ENCODE results near the gene TMEM271.

TMEM271 gene

GRCh38 chr4:605702-606425, 29.8 kb upstream of the TMEM271 start:
- no peak for TF ChIP-seq CTCF (IDR thresholded peaks at IDR 0.05; ENCODE audit: low read length)
- no peak for TF ChIP-seq EZH2 (IDR thresholded peaks at IDR 0.05; ENCODE audit: borderline replicate concordance, low read length)
- Histone ChIP-seq H3K79me2 (ENCODE audit: insufficient read depth, low read length) (no peaks in the 10 kb centered on the region), H3K4me3 (ENCODE audit: low read depth, low read length, poor library complexity, severe bottlenecking) (no peak overlapping the region), H3K9me2 (ENCODE audit: low read depth, low read length) (no peaks in the 10 kb centered on the region), H4K20me1 (ENCODE audit: insufficient read depth, low read length) (no peaks in the 10 kb centered on the region), H3K27ac (ENCODE audit: low read depth, low read length, poor library complexity, severe bottlenecking) (no peak overlapping the region), H3K27me3 (ENCODE audit: insufficient read depth, low read length) (no peaks in the 10 kb centered on the region), H3K4me1 (ENCODE audit: insufficient read depth, low read length, severe bottlenecking) (peaks cover 18% of the 10 kb centered on the region), H3K9ac (ENCODE audit: low read length) (no peak overlapping the region), H3K9me3 (ENCODE audit: low read length) (no peaks in the 10 kb centered on the region), H3F3A (ENCODE audit: insufficient read depth, low read length) (no peaks in the 10 kb centered on the region), H3K4me2 (ENCODE audit: low read length) (no peak overlapping the region), H2AFZ (ENCODE audit: low read length) (no peak overlapping the region), H3K36me3 (ENCODE audit: insufficient read depth, low read length) (no peaks in the 10 kb centered on the region; the same call in 1 of the 2 replicates)

- Histone ChIP-seq H3K4me2 (ENCODE audit: low read length) (peak overlapping the region; percentile 36), H3F3A (ENCODE audit: insufficient read depth, low read length) (no peaks in the 10 kb centered on the region), H3K36me3 (ENCODE audit: insufficient read depth, low read length) (no peaks in the 10 kb centered on the region; the same call in 1 of the 2 replicates), H4K20me1 (ENCODE audit: insufficient read depth, low read length) (no peaks in the 10 kb centered on the region), H3K9me2 (ENCODE audit: low read depth, low read length) (no peaks in the 10 kb centered on the region), H3K9me3 (ENCODE audit: low read length) (no peaks in the 10 kb centered on the region), H2AFZ (ENCODE audit: low read length) (no peak overlapping the region), H3K4me3 (ENCODE audit: low read depth, low read length, poor library complexity, severe bottlenecking) (no peak overlapping the region), H3K79me2 (ENCODE audit: insufficient read depth, low read length) (no peaks in the 10 kb centered on the region), H3K27ac (ENCODE audit: low read depth, low read length, poor library complexity, severe bottlenecking) (peak overlapping the region; percentile 75), H3K4me1 (ENCODE audit: insufficient read depth, low read length, severe bottlenecking) (peaks cover 18% of the 10 kb centered on the region), H3K9ac (ENCODE audit: low read length) (no peak overlapping the region), H3K27me3 (ENCODE audit: insufficient read depth, low read length) (no peaks in the 10 kb centered on the region)
- TF ChIP-seq EZH2 (IDR thresholded peaks at IDR 0.05; ENCODE audit: borderline replicate concordance, low read length) = no peak
- TF ChIP-seq CTCF (IDR thresholded peaks at IDR 0.05; ENCODE audit: low read length) = no peak
Measured at GRCh38 chr4:604131-604530, 28.0 kb upstream of the TMEM271 start.

GRCh38 chr4:602559-602942, 26.5 kb upstream of the TMEM271 start:
- peaks cover 18% of the 10 kb centered on the region for H3K4me1 ChIP-seq (ENCODE audit: insufficient read depth, low read length, severe bottlenecking)
- H3K27me3 ChIP-seq (ENCODE audit: insufficient read depth, low read length) = no peaks in the 10 kb centered on the region
- H4K20me1 ChIP-seq (ENCODE audit: insufficient read depth, low read length) = no peaks in the 10 kb centered on the region
- no peak overlapping the region for H3K4me2 ChIP-seq (ENCODE audit: low read length)
- H3K9ac ChIP-seq (ENCODE audit: low read length) = no peak overlapping the region
- TF ChIP-seq EZH2 (IDR thresholded peaks at IDR 0.05; ENCODE audit: borderline replicate concordance, low read length) (no peak), CTCF (IDR thresholded peaks at IDR 0.05; ENCODE audit: low read length) (peak; percentile 72)
- no peaks in the 10 kb centered on the region for H3K79me2 ChIP-seq (ENCODE audit: insufficient read depth, low read length)
- no peaks in the 10 kb centered on the region for H3K9me3 ChIP-seq (ENCODE audit: low read length)
- H3K27ac ChIP-seq (ENCODE audit: low read depth, low read length, poor library complexity, severe bottlenecking) = no peak overlapping the region
- no peaks in the 10 kb centered on the region for H3K9me2 ChIP-seq (ENCODE audit: low read depth, low read length)
- no peak overlapping the region for H3K4me3 ChIP-seq (ENCODE audit: low read depth, low read length, poor library complexity, severe bottlenecking)
- H2AFZ ChIP-seq (ENCODE audit: low read length) = no peak overlapping the region
- no peaks in the 10 kb centered on the region for H3F3A ChIP-seq (ENCODE audit: insufficient read depth, low read length)
- H3K36me3 ChIP-seq (ENCODE audit: insufficient read depth, low read length) = no peaks in the 10 kb centered on the region
